Endothelial cell (in vitro differentiated cells): Measurements from ENCODE around the gene ZNF407. TPM values are rescaled to one million over a fixed set of nuclear protein-coding genes. Genes with fewer than 3 reads are reported as not detected.

Experiments
- DNase-seq: peaks from one replicate; pipeline ENCODE4 v3.0.0; 2021; ENCODE audit warnings: low spot score
- H3K27ac Mint-ChIP-seq: one replicate; pipeline ENCODE4 v1.8.0; 2021; ENCODE audit warnings: mixed read lengths, inconsistent platforms; ENCODE audit not compliant: unreplicated experiment
- H3K27me3 Mint-ChIP-seq: one replicate; pipeline ENCODE4 v1.8.0; 2021; ENCODE audit warnings: mild to moderate bottlenecking, moderate library complexity, mixed read lengths, inconsistent platforms; ENCODE audit not compliant: unreplicated experiment
- H3K36me3 Mint-ChIP-seq: one replicate; pipeline ENCODE4 v1.8.0; 2021; ENCODE audit warnings: mild to moderate bottlenecking, low read depth, mixed read lengths, inconsistent platforms; ENCODE audit not compliant: unreplicated experiment
- H3K4me1 Mint-ChIP-seq: one replicate; pipeline ENCODE4 v1.8.0; 2021; ENCODE audit warnings: mild to moderate bottlenecking, mixed read lengths, inconsistent platforms; ENCODE audit not compliant: unreplicated experiment
- H3K4me3 Mint-ChIP-seq: one replicate; pipeline ENCODE4 v1.8.0; 2021; ENCODE audit warnings: mild to moderate bottlenecking, mixed read lengths, inconsistent platforms; ENCODE audit not compliant: unreplicated experiment
- H3K9me3 Mint-ChIP-seq: one replicate; pipeline ENCODE4 v1.8.0; 2021; ENCODE audit warnings: mixed read lengths, inconsistent platforms; ENCODE audit not compliant: unreplicated experiment
- CTCF ChIP-seq: fragments of 200-600 bp; sonication (generic); IDR thresholded peaks from one replicate; pipeline ENCODE4 v1.5.0; 2021; ENCODE audit warnings: antibody characterized with exemption; ENCODE audit not compliant: unreplicated experiment
- total RNA-seq: library from RNA; stranded (reverse); fragmentation: NEBNext Ultra II Directional; extraction: Animal tissue kit (Norgen Biotek cat#: 25700); gene quantifications from one replicate; pipeline ENCODE4 v1.2.1, GENCODE V29; 2021; ENCODE audit not compliant: unreplicated experiment

Gene ZNF407
- total RNA-seq, 1 donor from 2014 or later, result 16.8 TPM

GRCh38 chr18:75070235-75070624, 472.6 kb downstream of the ZNF407 start:
- H3K9me3 Mint-ChIP-seq, result no peaks in the 10 kb centered on the region
- H3K4me1 Mint-ChIP-seq, result peaks cover 33% of the 10 kb centered on the region
- peaks cover 4% of the 10 kb centered on the region for H3K36me3 Mint-ChIP-seq
- DNase-seq, result no peak
- TF ChIP-seq CTCF, result no peak
- H3K4me3 Mint-ChIP-seq, result no peak overlapping the region
- H3K27me3 Mint-ChIP-seq, result peaks cover 6% of the 10 kb centered on the region
- H3K27ac Mint-ChIP-seq, result peak overlapping the region; percentile 99

GRCh38 chr18:75070625-75071483, 473.2 kb downstream of the ZNF407 start:
- peak overlapping the region; percentile 99 for H3K27ac Mint-ChIP-seq
- H3K9me3 Mint-ChIP-seq, result no peaks in the 10 kb centered on the region
- H3K36me3 Mint-ChIP-seq, result peaks cover 3% of the 10 kb centered on the region
- no peak for TF ChIP-seq CTCF
- H3K27me3 Mint-ChIP-seq, result peaks cover 10% of the 10 kb centered on the region
- DNase-seq, result peak; percentile 40
- H3K4me3 Mint-ChIP-seq, result peak overlapping the region; percentile 48
- H3K4me1 Mint-ChIP-seq, result peaks cover 33% of the 10 kb centered on the region

GRCh38 chr18:75071484-75071785, 473.8 kb downstream of the ZNF407 start:
- peaks cover 5% of the 10 kb centered on the region for H3K36me3 Mint-ChIP-seq
- no peak for TF ChIP-seq CTCF
- H3K9me3 Mint-ChIP-seq, result no peaks in the 10 kb centered on the region
- no peak for DNase-seq
- peak overlapping the region; percentile 99 for H3K27ac Mint-ChIP-seq
- H3K27me3 Mint-ChIP-seq, result peaks cover 13% of the 10 kb centered on the region
- peaks cover 33% of the 10 kb centered on the region for H3K4me1 Mint-ChIP-seq
- no peak overlapping the region for H3K4me3 Mint-ChIP-seq

- peaks cover 7% of the 10 kb centered on the region for H3K36me3 Mint-ChIP-seq
- no peak for TF ChIP-seq CTCF
Measured at GRCh38 chr18:75071866-75072671, 474.4 kb downstream of the ZNF407 start.

More at GRCh38 chr18:75071866-75072671, 474.4 kb downstream of the ZNF407 start:
- H3K27me3 Mint-ChIP-seq, result peaks cover 13% of the 10 kb centered on the region
- no peak overlapping the region for H3K27ac Mint-ChIP-seq
- no peaks in the 10 kb centered on the region for H3K9me3 Mint-ChIP-seq
- H3K4me1 Mint-ChIP-seq, result peaks cover 33% of the 10 kb centered on the region
- H3K4me3 Mint-ChIP-seq, result no peak overlapping the region
- DNase-seq, result no peak
